ENCODE results near the gene INF2. TPM values are rescaled to one million over a fixed set of nuclear protein-coding genes. Genes with fewer than 3 reads are reported as not detected.

The INF2 gene
- total and polyA plus RNA-seq, 4 donors: 13.1 to 51.6 (median 25.5) TPM

DNA sequence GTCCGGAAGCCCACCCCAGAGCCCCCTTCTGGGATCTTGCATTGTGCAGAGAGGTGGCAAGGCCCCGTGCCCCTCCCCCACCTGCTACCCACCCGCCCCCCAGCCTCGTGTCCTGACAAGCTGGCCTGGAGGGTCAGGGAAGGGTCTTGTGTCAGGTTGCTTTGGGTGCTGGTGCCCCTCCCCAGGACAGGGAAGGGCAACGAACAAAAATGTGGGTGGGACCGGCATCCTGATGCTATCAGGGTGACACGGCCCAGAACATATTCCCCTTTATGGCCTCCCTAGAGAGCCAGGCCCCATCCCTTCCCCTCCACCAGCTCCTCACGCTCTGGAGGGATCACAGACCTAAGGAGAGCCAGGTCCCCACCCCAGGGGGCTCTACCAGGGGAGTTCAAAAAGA lies 46.1 kb upstream of the INF2 start:
- Histone ChIP-seq H3K4me3 (ENCODE audit: low read depth in 1 of 3, low read length in 3 of 3) (no peak overlapping the region), H3K36me3 (ENCODE audit: control insufficient read depth in 4 of 4, insufficient read depth in 3 of 4, low read depth in 1 of 4, low read length in 3 of 4) (no peaks in the 10 kb centered on the region), H3K27ac (ENCODE audit: low read depth in 1 of 2, low read length in 2 of 2) (no peak overlapping the region), H3K9me3 (ENCODE audit: control insufficient read depth in 4 of 4, low read length in 3 of 4) (no peaks in the 10 kb centered on the region), H3K4me1 (ENCODE audit: control insufficient read depth in 4 of 4, insufficient read depth in 4 of 4, low read length in 3 of 4) (peaks cover 0 to 5% (median 2%) of the 10 kb centered on the region in 4 donors), H3K27me3 (ENCODE audit: control insufficient read depth in 4 of 4, insufficient read depth in 4 of 4, low read length in 3 of 4) (no peaks in the 10 kb centered on the region), H3K9ac (ENCODE audit: low read depth in 1 of 2, low read length in 2 of 2) (no peak overlapping the region)
- TF ChIP-seq HNF4G (IDR thresholded peaks at IDR 0.05): no peak
- TF ChIP-seq YY1 (IDR thresholded peaks at IDR 0.05): no peak
- TF ChIP-seq RAD21 (IDR thresholded peaks at IDR 0.05): no peak
- no peak for TF ChIP-seq EGR1 (IDR thresholded peaks at IDR 0.05; ENCODE audit: low read depth in 2 of 2)
- TF ChIP-seq HNF4A (conservative IDR thresholded peaks at IDR 0.05): no peak
- TF ChIP-seq NR2F2 (IDR thresholded peaks at IDR 0.05): no peak
- TF ChIP-seq RXRA (IDR thresholded peaks at IDR 0.05): no peak
- no peak for TF ChIP-seq SP1 (IDR thresholded peaks at IDR 0.05)
- TF ChIP-seq, protein P1, sequence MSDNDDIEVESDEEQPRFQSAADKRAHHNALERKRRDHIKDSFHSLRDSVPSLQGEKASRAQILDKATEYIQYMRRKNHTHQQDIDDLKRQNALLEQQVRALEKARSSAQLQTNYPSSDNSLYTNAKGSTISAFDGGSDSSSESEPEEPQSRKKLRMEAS (IDR thresholded peaks at IDR 0.05): no peak
- no peak for TF ChIP-seq TAF1 (conservative IDR thresholded peaks at IDR 0.05)
- no peak for TF ChIP-seq GABPA (IDR thresholded peaks at IDR 0.05 in 1 of 2, conservative IDR thresholded peaks at IDR 0.05 in 1 of 2)
- TF ChIP-seq, protein P2, sequence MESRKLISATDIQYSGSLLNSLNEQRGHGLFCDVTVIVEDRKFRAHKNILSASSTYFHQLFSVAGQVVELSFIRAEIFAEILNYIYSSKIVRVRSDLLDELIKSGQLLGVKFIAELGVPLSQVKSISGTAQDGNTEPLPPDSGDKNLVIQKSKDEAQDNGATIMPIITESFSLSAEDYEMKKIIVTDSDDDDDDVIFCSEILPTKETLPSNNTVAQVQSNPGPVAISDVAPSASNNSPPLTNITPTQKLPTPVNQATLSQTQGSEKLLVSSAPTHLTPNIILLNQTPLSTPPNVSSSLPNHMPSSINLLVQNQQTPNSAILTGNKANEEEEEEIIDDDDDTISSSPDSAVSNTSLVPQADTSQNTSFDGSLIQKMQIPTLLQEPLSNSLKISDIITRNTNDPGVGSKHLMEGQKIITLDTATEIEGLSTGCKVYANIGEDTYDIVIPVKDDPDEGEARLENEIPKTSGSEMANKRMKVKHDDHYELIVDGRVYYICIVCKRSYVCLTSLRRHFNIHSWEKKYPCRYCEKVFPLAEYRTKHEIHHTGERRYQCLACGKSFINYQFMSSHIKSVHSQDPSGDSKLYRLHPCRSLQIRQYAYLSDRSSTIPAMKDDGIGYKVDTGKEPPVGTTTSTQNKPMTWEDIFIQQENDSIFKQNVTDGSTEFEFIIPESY (IDR thresholded peaks at IDR 0.05): no peak
- TF ChIP-seq, protein P3, sequence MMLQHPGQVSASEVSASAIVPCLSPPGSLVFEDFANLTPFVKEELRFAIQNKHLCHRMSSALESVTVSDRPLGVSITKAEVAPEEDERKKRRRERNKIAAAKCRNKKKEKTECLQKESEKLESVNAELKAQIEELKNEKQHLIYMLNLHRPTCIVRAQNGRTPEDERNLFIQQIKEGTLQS (IDR thresholded peaks at IDR 0.05): no peak
- no peak for TF ChIP-seq FOXA2 (IDR thresholded peaks at IDR 0.05)
- no peak for TF ChIP-seq FOXA1 (IDR thresholded peaks at IDR 0.05)
- TF ChIP-seq, protein P4, sequence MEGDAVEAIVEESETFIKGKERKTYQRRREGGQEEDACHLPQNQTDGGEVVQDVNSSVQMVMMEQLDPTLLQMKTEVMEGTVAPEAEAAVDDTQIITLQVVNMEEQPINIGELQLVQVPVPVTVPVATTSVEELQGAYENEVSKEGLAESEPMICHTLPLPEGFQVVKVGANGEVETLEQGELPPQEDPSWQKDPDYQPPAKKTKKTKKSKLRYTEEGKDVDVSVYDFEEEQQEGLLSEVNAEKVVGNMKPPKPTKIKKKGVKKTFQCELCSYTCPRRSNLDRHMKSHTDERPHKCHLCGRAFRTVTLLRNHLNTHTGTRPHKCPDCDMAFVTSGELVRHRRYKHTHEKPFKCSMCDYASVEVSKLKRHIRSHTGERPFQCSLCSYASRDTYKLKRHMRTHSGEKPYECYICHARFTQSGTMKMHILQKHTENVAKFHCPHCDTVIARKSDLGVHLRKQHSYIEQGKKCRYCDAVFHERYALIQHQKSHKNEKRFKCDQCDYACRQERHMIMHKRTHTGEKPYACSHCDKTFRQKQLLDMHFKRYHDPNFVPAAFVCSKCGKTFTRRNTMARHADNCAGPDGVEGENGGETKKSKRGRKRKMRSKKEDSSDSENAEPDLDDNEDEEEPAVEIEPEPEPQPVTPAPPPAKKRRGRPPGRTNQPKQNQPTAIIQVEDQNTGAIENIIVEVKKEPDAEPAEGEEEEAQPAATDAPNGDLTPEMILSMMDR (IDR thresholded peaks at IDR 0.05; ENCODE audit: low read depth, low read length, missing input control): no peak
- TF ChIP-seq JUND (IDR thresholded peaks at IDR 0.05): no peak
- TF ChIP-seq, protein P5, sequence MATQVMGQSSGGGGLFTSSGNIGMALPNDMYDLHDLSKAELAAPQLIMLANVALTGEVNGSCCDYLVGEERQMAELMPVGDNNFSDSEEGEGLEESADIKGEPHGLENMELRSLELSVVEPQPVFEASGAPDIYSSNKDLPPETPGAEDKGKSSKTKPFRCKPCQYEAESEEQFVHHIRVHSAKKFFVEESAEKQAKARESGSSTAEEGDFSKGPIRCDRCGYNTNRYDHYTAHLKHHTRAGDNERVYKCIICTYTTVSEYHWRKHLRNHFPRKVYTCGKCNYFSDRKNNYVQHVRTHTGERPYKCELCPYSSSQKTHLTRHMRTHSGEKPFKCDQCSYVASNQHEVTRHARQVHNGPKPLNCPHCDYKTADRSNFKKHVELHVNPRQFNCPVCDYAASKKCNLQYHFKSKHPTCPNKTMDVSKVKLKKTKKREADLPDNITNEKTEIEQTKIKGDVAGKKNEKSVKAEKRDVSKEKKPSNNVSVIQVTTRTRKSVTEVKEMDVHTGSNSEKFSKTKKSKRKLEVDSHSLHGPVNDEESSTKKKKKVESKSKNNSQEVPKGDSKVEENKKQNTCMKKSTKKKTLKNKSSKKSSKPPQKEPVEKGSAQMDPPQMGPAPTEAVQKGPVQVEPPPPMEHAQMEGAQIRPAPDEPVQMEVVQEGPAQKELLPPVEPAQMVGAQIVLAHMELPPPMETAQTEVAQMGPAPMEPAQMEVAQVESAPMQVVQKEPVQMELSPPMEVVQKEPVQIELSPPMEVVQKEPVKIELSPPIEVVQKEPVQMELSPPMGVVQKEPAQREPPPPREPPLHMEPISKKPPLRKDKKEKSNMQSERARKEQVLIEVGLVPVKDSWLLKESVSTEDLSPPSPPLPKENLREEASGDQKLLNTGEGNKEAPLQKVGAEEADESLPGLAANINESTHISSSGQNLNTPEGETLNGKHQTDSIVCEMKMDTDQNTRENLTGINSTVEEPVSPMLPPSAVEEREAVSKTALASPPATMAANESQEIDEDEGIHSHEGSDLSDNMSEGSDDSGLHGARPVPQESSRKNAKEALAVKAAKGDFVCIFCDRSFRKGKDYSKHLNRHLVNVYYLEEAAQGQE (IDR thresholded peaks at IDR 0.05): no peak
- WGBS: 61% methylated on average over 8 of the region's 8 CpGs
- DNase-seq (ENCODE audit: low spot score): no peak
